Brain microvascular endothelial cell (primary cell): ENCODE measurements around the gene EPHB6.

Source experiments
- DNase-seq: peaks from one replicate; pipeline ENCODE4 v3.0.0-alpha.2; 2020
- H3K27ac ChIP-seq: fragments of 250-450 bp; sonication (Bioruptor Pico); 2 replicates; pipeline ENCODE4 v1.5.1; 2020; ENCODE audit warnings: mild to moderate bottlenecking, moderate library complexity
- H3K27me3 ChIP-seq: fragments of 250-450 bp; sonication (Bioruptor Pico); replicated peaks from 2 replicates; pipeline ENCODE4 v1.5.1; 2020; ENCODE audit warnings: mild to moderate bottlenecking
- H3K36me3 ChIP-seq: fragments of 250-450 bp; sonication (Bioruptor Pico); replicated peaks from 2 replicates; pipeline ENCODE4 v1.5.1; 2020; ENCODE audit warnings: mild to moderate bottlenecking
- H3K4me3 ChIP-seq: 2 replicates; pipeline ENCODE4 v1.5.1; 2011; ENCODE audit warnings: low read depth, mild to moderate bottlenecking, control low read depth, low read length, moderate library complexity
- CTCF ChIP-seq: IDR thresholded peaks from 2 replicates; pipeline ENCODE4 v1.5.1; 2011; ENCODE audit warnings: low read depth, mild to moderate bottlenecking, moderate library complexity, low read length, control low read depth, inconsistent platforms; ENCODE audit errors: missing control alignments
- in situ Hi-C: cut with HindIII; loops from 2 replicates; pipeline ENCODE4 v1.10.0; 2017; ENCODE audit warnings: low sequenced_read_pairs, low pct_ligation_motif_present

The EPHB6 gene

DNA sequence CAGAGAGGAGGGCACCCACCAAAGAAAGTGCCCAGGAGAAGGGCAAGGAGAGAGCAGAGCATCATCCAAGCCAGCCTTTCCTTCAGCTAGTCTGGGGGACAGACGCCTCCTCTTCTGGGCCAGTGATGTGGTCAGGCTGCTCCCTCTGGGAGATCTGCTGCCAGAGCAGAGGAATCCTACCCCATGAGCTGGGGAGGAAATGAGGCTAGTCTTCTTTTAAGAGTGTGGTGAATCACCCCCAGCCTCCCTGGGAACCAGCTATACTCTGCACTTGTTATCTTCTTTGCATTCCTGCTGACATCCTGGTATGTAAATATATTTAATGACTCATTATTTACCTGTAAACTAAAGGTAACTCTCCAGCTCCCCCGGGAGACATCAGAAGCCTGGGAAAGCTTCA is 41.6 kb upstream of the EPHB6 start:
- H3K27ac ChIP-seq, result peak overlapping the region; percentile 93
- no peaks in the 10 kb centered on the region for H3K36me3 ChIP-seq
- no peak for TF ChIP-seq CTCF
- H3K27me3 ChIP-seq, result no peaks in the 10 kb centered on the region
- in situ Hi-C loops, result no loop called here
- peak; percentile 94 for DNase-seq
- H3K4me3 ChIP-seq, result no peak overlapping the region

GRCh38 chr7:142813699-142814098 is 41.2 kb upstream of the EPHB6 start:
- Histone ChIP-seq H3K27ac (peak overlapping the region; percentile 93), H3K4me3 (no peak overlapping the region), H3K36me3 (no peaks in the 10 kb centered on the region), H3K27me3 (no peaks in the 10 kb centered on the region)
- in situ Hi-C loops, result no loop called here
- no peak for DNase-seq
- no peak for TF ChIP-seq CTCF

GRCh38 chr7:142814451-142814850 is 40.4 kb upstream of the EPHB6 start:
- in situ Hi-C loops, result no loop called here
- H3K4me3 ChIP-seq, result no peak overlapping the region
- H3K27ac ChIP-seq, result no peak overlapping the region
- no peak for TF ChIP-seq CTCF
- H3K36me3 ChIP-seq, result no peaks in the 10 kb centered on the region
- DNase-seq, result no peak
- no peaks in the 10 kb centered on the region for H3K27me3 ChIP-seq

DNA sequence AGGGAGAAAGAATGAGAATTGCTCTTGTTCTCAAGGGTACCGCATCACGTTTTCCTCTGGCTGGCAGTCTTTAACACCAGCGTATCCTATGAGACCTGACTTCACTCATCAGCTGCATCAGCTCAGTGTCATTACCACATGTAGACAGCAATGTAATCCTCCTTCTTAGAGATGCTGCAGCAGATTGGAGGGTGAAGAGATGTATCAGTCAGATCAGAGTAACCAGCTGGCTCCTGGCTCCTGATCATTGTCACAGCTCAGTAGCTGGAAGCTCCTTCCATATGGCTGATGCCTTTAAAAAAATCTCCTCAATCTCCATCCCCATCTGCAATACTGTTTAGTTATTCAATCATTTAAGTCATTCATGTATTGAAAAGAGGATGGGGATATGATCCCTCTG is 39.7 kb upstream of the EPHB6 start:
- no peak for TF ChIP-seq CTCF
- Histone ChIP-seq H3K27me3 (no peaks in the 10 kb centered on the region), H3K27ac (no peak overlapping the region), H3K4me3 (no peak overlapping the region), H3K36me3 (no peaks in the 10 kb centered on the region)
- no peak for DNase-seq
- in situ Hi-C loops, result no loop called here

DNA sequence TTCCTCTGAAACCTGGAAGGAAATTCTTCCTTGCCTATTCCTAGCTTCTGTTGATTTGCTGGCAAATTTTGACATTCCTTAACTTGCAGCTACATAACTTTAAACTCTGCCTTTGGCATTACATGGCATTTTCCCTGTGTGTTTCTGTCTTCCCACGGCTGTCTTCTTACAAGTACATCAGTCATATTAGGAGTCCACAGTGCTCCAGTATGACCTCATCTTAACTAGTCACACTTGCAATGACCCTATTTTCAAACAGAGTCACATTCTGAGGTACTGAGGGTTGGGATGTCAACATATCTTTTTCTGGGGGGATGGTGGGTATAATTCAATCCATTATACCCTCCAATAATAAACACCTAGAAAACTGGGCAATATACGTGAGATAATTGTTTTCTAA is 37.4 kb upstream of the EPHB6 start:
- DNase-seq, result no peak
- in situ Hi-C loops, result no loop called here
- no peaks in the 10 kb centered on the region for H3K27me3 ChIP-seq
- no peak overlapping the region for H3K4me3 ChIP-seq
- H3K27ac ChIP-seq, result no peak overlapping the region
- no peaks in the 10 kb centered on the region for H3K36me3 ChIP-seq
- TF ChIP-seq CTCF, result no peak

GRCh38 chr7:142819530-142819929 is 35.3 kb upstream of the EPHB6 start:
- Histone ChIP-seq H3K36me3 (no peaks in the 10 kb centered on the region), H3K27me3 (no peaks in the 10 kb centered on the region), H3K27ac (no peak overlapping the region), H3K4me3 (no peak overlapping the region)
- TF ChIP-seq CTCF, result no peak
- no peak for DNase-seq
- in situ Hi-C loops, result no loop called here
